ENCODE data around the gene B4GALNT2.
"Not testable (repeated sequence)": the region's sequence is repeated elsewhere in the genome, so short reads cannot be mapped to it uniquely, and the experiment has no call there.

The B4GALNT2 gene

DNA sequence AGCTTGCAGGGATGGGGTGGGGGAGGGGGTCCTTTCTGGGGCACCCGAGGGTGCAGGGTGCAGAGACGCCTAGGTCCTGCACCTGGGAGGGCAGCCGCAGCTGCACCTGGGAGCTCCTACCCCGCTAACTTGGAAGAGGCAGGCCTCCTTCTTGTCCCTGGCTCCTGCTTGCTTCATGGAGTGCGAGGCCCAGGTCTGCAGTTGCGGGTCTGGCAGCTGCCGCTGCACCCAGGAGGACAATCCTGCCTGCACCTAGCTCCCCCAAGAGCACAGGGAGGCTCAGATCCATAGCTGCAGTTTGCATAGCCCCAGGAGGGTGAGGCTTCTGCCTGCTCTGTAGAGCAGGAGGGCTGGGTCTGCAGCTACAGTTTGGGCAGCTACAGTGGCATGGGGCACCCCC lies 51.2 kb downstream of the B4GALNT2 start:
- ChIA-PET POLR2A (ENCODE audit: low non-redundant PET) (no interaction called here), CTCF (interaction anchor here (0.5 to 0.6 kb wide), 2 partner anchors 177 to 201 kb away, joined by 3 to 4 read pairs; no protein-coding TSS in a partner anchor)

GRCh38 chr17:49184522-49184921 lies 52.0 kb downstream of the B4GALNT2 start:
- DNase-seq (ENCODE audit: low spot score); POLR2A ChIA-PET (ENCODE audit: low non-redundant PET); CTCF ChIA-PET; H3K27ac ChIP-seq: not testable (repeated sequence)

More for the DNA sequence above, 51.2 kb downstream of the B4GALNT2 start:
- no peak for DNase-seq (ENCODE audit: low spot score)
- no peak overlapping the region for H3K27ac ChIP-seq
- TF ChIP-seq, protein P1, sequence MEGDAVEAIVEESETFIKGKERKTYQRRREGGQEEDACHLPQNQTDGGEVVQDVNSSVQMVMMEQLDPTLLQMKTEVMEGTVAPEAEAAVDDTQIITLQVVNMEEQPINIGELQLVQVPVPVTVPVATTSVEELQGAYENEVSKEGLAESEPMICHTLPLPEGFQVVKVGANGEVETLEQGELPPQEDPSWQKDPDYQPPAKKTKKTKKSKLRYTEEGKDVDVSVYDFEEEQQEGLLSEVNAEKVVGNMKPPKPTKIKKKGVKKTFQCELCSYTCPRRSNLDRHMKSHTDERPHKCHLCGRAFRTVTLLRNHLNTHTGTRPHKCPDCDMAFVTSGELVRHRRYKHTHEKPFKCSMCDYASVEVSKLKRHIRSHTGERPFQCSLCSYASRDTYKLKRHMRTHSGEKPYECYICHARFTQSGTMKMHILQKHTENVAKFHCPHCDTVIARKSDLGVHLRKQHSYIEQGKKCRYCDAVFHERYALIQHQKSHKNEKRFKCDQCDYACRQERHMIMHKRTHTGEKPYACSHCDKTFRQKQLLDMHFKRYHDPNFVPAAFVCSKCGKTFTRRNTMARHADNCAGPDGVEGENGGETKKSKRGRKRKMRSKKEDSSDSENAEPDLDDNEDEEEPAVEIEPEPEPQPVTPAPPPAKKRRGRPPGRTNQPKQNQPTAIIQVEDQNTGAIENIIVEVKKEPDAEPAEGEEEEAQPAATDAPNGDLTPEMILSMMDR (conservative IDR thresholded peaks at IDR 0.05; ENCODE audit: low read depth), result no peak

DNA sequence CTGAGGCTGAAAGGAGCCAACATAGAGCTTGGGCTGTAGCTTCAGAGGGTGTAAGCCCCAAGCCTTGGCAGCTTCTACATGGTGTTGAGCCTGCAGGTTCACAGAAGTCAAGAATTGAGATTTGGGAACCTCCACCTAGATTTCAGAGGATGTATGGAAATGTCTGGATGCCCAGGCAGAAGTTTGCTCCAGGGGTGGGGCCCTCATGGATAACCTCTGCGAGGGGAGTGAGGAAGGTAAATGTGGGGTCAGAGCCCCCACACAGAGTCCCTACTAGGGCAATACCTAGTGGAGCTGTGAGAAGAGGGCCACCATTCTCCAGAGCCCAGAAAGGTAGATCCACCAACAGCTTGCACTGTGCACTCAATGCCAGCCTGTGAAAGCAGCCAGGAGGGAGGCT lies 52.8 kb downstream of the B4GALNT2 start:
- DNase-seq (ENCODE audit: low spot score); H3K27ac ChIP-seq; POLR2A ChIA-PET (ENCODE audit: low non-redundant PET); CTCF ChIA-PET: not testable (repeated sequence)

DNA sequence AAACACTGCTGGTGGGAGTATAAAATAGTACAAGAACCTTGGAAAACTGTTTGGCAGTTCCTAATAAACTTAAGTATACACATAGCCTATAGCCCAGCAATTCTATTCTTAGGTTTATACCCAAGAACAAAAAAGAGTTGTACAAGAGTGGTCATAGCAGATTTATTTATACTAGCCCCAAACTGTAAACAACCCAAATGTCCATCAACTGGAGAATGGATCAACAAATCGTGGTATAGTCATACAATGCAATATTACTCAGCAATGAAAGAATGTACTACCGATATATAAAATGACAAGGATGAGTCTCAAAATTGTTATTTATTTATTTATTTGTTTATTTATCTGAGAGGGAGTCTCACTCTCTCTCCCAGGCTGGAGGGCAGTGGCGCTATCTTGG lies 54.7 kb downstream of the B4GALNT2 start:
- no peak for DNase-seq (ENCODE audit: low spot score)
- TF ChIP-seq, protein P1 (conservative IDR thresholded peaks at IDR 0.05; ENCODE audit: low read depth), result no peak
- ChIA-PET POLR2A (ENCODE audit: low non-redundant PET) (no interaction called here), CTCF (no interaction called here)
- no peak overlapping the region for H3K27ac ChIP-seq

GRCh38 chr17:49190932-49191331 lies 58.4 kb downstream of the B4GALNT2 start:
- TF ChIP-seq, protein P1 (conservative IDR thresholded peaks at IDR 0.05; ENCODE audit: low read depth), result no peak
- CTCF ChIA-PET, result interaction anchor here (0.9 to 2.3 kb wide), 4 partner anchors 11 to 100 kb away, joined by 3 to 7 read pairs (median 4); no protein-coding TSS in a partner anchor
- DNase-seq (ENCODE audit: low spot score), result no peak
- H3K27ac ChIP-seq, result peak overlapping the region; percentile 52
- POLR2A ChIA-PET (ENCODE audit: low non-redundant PET), result no interaction called here

DNA sequence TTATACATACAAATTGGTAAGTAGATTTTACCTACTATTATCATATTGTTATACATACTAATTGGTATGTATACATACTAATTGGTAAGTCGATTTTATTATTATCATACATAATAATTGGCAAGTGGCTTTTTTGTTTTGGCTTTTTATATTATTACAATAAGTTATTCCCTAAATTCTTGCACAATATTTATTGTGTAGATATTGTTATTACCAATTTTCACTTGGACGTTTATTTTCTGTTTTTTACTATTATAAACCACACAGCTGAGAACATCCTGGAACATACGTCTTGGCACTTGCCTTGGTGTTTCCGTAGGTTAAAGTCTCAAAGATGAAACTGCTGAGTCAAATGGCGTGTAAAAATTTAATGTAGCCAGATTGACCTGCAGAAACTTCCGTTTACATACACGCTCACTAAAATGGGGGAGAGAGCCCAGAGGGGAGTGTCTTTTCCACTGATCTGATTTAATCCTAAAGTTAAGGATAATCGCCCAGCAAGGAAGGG lies 58.9 kb downstream of the B4GALNT2 start:
- POLR2A ChIA-PET (ENCODE audit: low non-redundant PET), result interaction anchor here (0.7 kb wide), 1 partner anchor 91 kb away, joined by 5 read pairs; no protein-coding TSS in a partner anchor

DNA sequence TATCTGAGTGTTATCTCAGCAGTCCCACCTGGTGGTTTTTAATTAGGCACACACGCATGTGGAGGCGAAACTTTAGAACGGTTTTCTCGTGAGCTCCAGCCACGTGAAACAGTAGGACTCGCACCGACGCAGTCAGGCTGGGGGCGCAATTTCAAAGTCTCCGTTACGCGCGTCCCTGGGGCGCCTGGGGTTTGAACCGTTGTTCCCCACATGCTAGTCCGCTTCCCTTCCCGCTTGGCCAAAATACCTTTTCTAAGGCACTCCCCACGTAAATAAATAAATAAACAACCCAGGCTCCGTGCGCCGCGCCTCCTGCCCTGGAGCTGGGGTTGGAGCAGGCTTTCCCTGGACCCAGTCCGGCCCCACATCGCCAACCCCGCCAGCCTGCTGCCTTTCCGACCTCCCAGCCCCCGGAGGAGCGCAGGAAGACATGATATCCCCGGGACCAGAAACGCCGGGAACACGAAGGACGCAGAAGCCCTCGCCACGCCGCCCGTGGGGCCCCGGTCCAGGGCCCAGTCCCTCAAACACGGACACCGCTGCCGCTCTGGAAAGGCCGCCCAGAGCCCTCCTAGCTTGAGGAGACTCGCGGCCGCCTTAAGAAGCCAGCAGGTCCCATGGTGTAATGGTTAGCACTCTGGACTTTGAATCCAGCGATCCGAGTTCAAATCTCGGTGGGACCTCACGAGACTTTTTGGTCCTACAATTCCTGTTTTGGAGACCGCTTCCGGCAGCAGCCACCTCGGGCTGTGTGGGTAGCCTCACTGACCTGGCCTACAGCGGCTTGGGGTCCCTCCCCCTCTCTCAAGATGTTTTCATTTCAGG lies 59.6 kb downstream of the B4GALNT2 start:
- peak; percentile 61 for DNase-seq (ENCODE audit: low spot score)
- CTCF ChIA-PET, result interaction anchor here (0.7 to 2.3 kb wide), 6 partner anchors 12 to 300 kb away, joined by 3 to 7 read pairs (median 3); partner anchors contain the start of gene ATP5MC1
- POLR2A ChIA-PET (ENCODE audit: low non-redundant PET), result interaction anchor here (0.7 kb wide), 1 partner anchor 91 kb away, joined by 5 read pairs; no protein-coding TSS in a partner anchor
- TF ChIP-seq, protein P1 (conservative IDR thresholded peaks at IDR 0.05; ENCODE audit: low read depth), result peak; percentile 49
- H3K27ac ChIP-seq, result peak overlapping the region; percentile 99

More for the DNA sequence above, 58.9 kb downstream of the B4GALNT2 start:
- H3K27ac ChIP-seq, result peak overlapping the region; percentile 99
- CTCF ChIA-PET, result interaction anchor here (1.1 to 2.3 kb wide), 5 partner anchors 11 to 100 kb away, joined by 3 to 7 read pairs (median 3); no protein-coding TSS in a partner anchor
- TF ChIP-seq, protein P1 (conservative IDR thresholded peaks at IDR 0.05; ENCODE audit: low read depth), result no peak
- no peak for DNase-seq (ENCODE audit: low spot score)
